ENCODE data around the gene DMD. TPM values are rescaled to one million over a fixed set of nuclear protein-coding genes. Genes with fewer than 3 reads are reported as not detected.

Gene DMD
- total RNA-seq, 1 donor from 2014 or later: 30.6 TPM

- Histone ChIP-seq H3K9me3 (ENCODE audit: low read depth) (no peaks in the 10 kb centered on the region), H3K36me3 (no peaks in the 10 kb centered on the region), H3K4me1 (no peaks in the 10 kb centered on the region), H3K27me3 (no peaks in the 10 kb centered on the region), H3K4me2 (no peak overlapping the region), H3K9ac (no peak overlapping the region), H3F3A (ENCODE audit: low read depth) (no peaks in the 10 kb centered on the region), H4K20me1 (ENCODE audit: low read depth) (no peaks in the 10 kb centered on the region), H3K4me3 (no peak overlapping the region), H2AFZ (replicated peaks) (no peak overlapping the region), H3K27ac (no peak overlapping the region), H3K79me2 (ENCODE audit: low read depth) (no peaks in the 10 kb centered on the region)
- no peaks in the 10 kb centered on the region for H3K9me3 Mint-ChIP-seq
- no peak for TF ChIP-seq EZH2phosphoT487 (IDR thresholded peaks at IDR 0.05)
- TF ChIP-seq CTCF (IDR thresholded peaks at IDR 0.05): no peak
- no peak for TF ChIP-seq EZH2 (IDR thresholded peaks at IDR 0.05)
- H3K27ac Mint-ChIP-seq: no peak overlapping the region
- no peak for DNase-seq (ENCODE audit: low spot score)
- no peaks in the 10 kb centered on the region for H3K4me1 Mint-ChIP-seq
- no peak overlapping the region for H3K4me3 Mint-ChIP-seq
- H3K27me3 Mint-ChIP-seq (ENCODE audit: insufficient read depth, low read depth): no peaks in the 10 kb centered on the region
- H3K36me3 Mint-ChIP-seq: no peaks in the 10 kb centered on the region
These were observed 763.0 kb downstream of the DMD start for GRCh38 chrX:32448320-32448719.

GRCh38 chrX:32447640-32448039, 763.7 kb downstream of the DMD start:
- no peaks in the 10 kb centered on the region for H3K9me3 Mint-ChIP-seq
- H3K9me3 ChIP-seq (ENCODE audit: low read depth): no peaks in the 10 kb centered on the region
- no peaks in the 10 kb centered on the region for H3K27me3 ChIP-seq
- H3K36me3 ChIP-seq: no peaks in the 10 kb centered on the region
- H3K4me1 ChIP-seq: no peaks in the 10 kb centered on the region
- no peaks in the 10 kb centered on the region for H3K36me3 Mint-ChIP-seq
- H3K9ac ChIP-seq: no peak overlapping the region
- H2AFZ ChIP-seq (replicated peaks): no peak overlapping the region
- no peak overlapping the region for H3K27ac ChIP-seq
- no peaks in the 10 kb centered on the region for H3K4me1 Mint-ChIP-seq
- no peak overlapping the region for H3K27ac Mint-ChIP-seq
- no peak overlapping the region for H3K4me3 ChIP-seq
- no peaks in the 10 kb centered on the region for H3K79me2 ChIP-seq (ENCODE audit: low read depth)
- H3K27me3 Mint-ChIP-seq (ENCODE audit: insufficient read depth, low read depth): no peaks in the 10 kb centered on the region
- TF ChIP-seq EZH2phosphoT487 (IDR thresholded peaks at IDR 0.05) (no peak), EZH2 (IDR thresholded peaks at IDR 0.05) (no peak)
- DNase-seq (ENCODE audit: low spot score): no peak
- no peaks in the 10 kb centered on the region for H4K20me1 ChIP-seq (ENCODE audit: low read depth)
- H3K4me3 Mint-ChIP-seq: no peak overlapping the region
- no peak overlapping the region for H3K4me2 ChIP-seq
- H3F3A ChIP-seq (ENCODE audit: low read depth): no peaks in the 10 kb centered on the region

GRCh38 chrX:32443841-32444240, 767.5 kb downstream of the DMD start:
- no peaks in the 10 kb centered on the region for H3K4me1 ChIP-seq
- Mint-ChIP-seq H3K9me3 (no peaks in the 10 kb centered on the region), H3K4me1 (no peaks in the 10 kb centered on the region), H3K27ac (no peak overlapping the region), H3K36me3 (no peaks in the 10 kb centered on the region), H3K27me3 (ENCODE audit: insufficient read depth, low read depth) (no peaks in the 10 kb centered on the region), H3K4me3 (no peak overlapping the region)
- TF ChIP-seq CTCF (IDR thresholded peaks at IDR 0.05) (no peak), EZH2phosphoT487 (IDR thresholded peaks at IDR 0.05) (no peak), EZH2 (IDR thresholded peaks at IDR 0.05) (no peak)
- no peaks in the 10 kb centered on the region for H3F3A ChIP-seq (ENCODE audit: low read depth)
- no peaks in the 10 kb centered on the region for H3K36me3 ChIP-seq
- H2AFZ ChIP-seq (replicated peaks): no peak overlapping the region
- no peaks in the 10 kb centered on the region for H3K79me2 ChIP-seq (ENCODE audit: low read depth)
- DNase-seq (ENCODE audit: low spot score): no peak
- H3K4me2 ChIP-seq: no peak overlapping the region
- H3K27me3 ChIP-seq: no peaks in the 10 kb centered on the region
- H3K4me3 ChIP-seq: no peak overlapping the region
- no peaks in the 10 kb centered on the region for H4K20me1 ChIP-seq (ENCODE audit: low read depth)
- no peak overlapping the region for H3K9ac ChIP-seq
- H3K9me3 ChIP-seq (ENCODE audit: low read depth): peaks cover 4% of the 10 kb centered on the region
- no peak overlapping the region for H3K27ac ChIP-seq

- H3K27me3 ChIP-seq: no peaks in the 10 kb centered on the region
- no peak overlapping the region for H3K27ac Mint-ChIP-seq
- H3K9me3 Mint-ChIP-seq: no peaks in the 10 kb centered on the region
- DNase-seq (ENCODE audit: low spot score): no peak
- no peaks in the 10 kb centered on the region for H3K4me1 ChIP-seq
- no peaks in the 10 kb centered on the region for H3K36me3 Mint-ChIP-seq
- no peaks in the 10 kb centered on the region for H3K9me3 ChIP-seq (ENCODE audit: low read depth)
- no peak overlapping the region for H3K4me3 ChIP-seq
- H3K4me2 ChIP-seq: no peak overlapping the region
- no peaks in the 10 kb centered on the region for H3K36me3 ChIP-seq
- no peak overlapping the region for H2AFZ ChIP-seq (replicated peaks)
- H3K4me1 Mint-ChIP-seq: no peaks in the 10 kb centered on the region
- H4K20me1 ChIP-seq (ENCODE audit: low read depth): no peaks in the 10 kb centered on the region
- no peaks in the 10 kb centered on the region for H3K27me3 Mint-ChIP-seq (ENCODE audit: insufficient read depth, low read depth)
- no peaks in the 10 kb centered on the region for H3K79me2 ChIP-seq (ENCODE audit: low read depth)
- no peak overlapping the region for H3K4me3 Mint-ChIP-seq
- TF ChIP-seq EZH2phosphoT487 (IDR thresholded peaks at IDR 0.05) (no peak), CTCF (IDR thresholded peaks at IDR 0.05) (no peak), EZH2 (IDR thresholded peaks at IDR 0.05) (no peak)
- H3F3A ChIP-seq (ENCODE audit: low read depth): no peaks in the 10 kb centered on the region
- H3K9ac ChIP-seq: no peak overlapping the region
- no peak overlapping the region for H3K27ac ChIP-seq
These were observed 790.1 kb downstream of the DMD start for GRCh38 chrX:32421266-32421665.

Data from neural progenitor cell (in vitro differentiated cells).